RKO (cell line): ENCODE results near the gene HCFC1.
"Not testable (repeated sequence)": the region's sequence is repeated elsewhere in the genome, so short reads cannot be mapped to it uniquely, and the experiment has no call there.

ENCODE experiments used
- DNase-seq: peaks from one replicate; pipeline ENCODE4 v3.0.0-alpha.2; 2016; ENCODE audit warnings: low spot score

The HCFC1 gene

DNA sequence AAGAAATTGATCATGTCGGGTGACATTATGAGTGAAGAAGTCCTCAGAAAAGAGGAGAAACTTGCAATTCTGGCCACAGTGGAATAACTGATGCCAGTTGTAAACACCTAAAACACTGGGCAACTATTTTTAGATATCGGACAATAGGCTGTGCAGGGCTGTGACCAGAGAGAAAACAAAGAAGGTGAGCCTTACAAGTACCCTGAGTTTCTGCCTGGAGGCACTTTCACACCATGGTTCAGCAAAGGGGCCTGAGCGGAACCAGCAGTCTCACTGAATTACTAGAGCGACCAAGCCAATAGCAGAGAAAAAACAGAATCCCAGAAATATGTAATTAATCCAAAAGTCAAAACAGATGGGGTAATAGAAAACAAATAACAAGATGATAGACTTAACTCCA is 36.9 kb upstream of the HCFC1 start:
- no peak for DNase-seq

DNA sequence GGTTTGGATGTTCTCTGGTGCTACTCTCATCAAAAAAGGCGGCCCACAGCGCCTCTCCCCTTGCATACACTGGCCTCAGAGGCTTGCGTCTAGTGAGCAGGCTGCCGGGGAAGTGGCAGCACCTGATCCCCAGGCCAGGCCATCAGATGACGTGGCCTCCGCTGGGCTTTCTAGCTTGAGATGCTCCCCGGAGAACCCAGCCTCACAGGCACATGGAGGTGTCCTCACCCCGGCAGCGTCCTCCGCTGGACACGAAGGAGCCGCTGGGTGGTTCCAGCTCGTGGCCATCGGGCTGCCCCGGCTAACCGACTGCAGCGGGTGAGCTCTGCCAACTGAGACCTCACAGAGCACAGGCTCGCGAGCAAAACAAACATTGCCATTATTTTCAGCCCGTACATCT is 35.3 kb upstream of the HCFC1 start:
- DNase-seq: no peak

- no peak for DNase-seq
Measured at GRCh38 chrX:154004315-154004714, 32.7 kb upstream of the HCFC1 start.

DNA sequence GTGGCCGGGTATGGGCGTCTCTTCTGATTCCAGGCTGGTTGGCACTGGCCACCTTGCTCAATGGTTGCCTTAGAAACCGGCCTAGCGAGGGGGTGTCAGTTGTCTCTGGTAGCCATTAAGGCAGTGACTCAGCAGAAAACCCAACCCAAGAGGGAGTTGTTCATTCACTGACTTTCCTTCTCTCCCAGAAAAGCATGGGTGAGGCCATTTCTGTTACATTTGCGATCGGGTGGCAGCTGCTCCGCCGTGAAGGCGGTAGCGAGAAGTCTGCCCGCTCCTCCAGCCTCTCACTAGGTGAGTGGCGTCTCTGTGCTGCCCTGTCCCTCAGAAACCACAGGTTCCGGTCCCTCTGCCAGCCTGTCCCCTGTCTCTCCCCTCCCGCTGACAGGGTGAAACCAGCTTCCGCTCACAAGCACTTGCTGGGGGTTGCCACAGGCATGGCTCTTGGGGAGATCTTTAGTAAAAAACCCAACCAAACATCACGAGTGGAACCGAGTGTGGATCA is 30.6 kb upstream of the HCFC1 start:
- DNase-seq: no peak

- DNase-seq: no peak
Measured at GRCh38 chrX:154000051-154000450, 28.4 kb upstream of the HCFC1 start.

GRCh38 chrX:153999359-154000037 is 27.9 kb upstream of the HCFC1 start:
- DNase-seq: no peak

DNA sequence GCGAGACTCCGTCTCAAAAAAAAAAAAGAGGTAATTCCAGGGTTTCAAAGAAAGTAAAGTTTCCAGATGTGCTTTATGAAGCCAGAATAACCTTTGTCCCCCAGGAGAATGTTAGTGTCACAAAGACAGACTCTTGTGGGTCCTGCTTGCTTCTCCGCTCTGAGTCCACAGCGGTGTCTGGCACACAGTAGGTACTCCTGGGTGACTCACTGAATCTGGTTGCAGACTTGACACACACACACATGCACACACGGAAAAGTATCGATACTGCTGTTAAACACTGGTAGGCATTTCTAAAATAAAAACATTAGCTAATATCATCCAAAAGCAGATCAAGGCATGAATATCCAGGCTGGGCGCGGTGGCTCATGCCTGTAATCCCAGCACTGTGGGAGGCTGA is 23.9 kb upstream of the HCFC1 start:
- DNase-seq: no peak

GRCh38 chrX:153994398-153994797 is 22.8 kb upstream of the HCFC1 start:
- DNase-seq: not testable (repeated sequence)

GRCh38 chrX:153993978-153994377 is 22.4 kb upstream of the HCFC1 start:
- no peak for DNase-seq

DNA sequence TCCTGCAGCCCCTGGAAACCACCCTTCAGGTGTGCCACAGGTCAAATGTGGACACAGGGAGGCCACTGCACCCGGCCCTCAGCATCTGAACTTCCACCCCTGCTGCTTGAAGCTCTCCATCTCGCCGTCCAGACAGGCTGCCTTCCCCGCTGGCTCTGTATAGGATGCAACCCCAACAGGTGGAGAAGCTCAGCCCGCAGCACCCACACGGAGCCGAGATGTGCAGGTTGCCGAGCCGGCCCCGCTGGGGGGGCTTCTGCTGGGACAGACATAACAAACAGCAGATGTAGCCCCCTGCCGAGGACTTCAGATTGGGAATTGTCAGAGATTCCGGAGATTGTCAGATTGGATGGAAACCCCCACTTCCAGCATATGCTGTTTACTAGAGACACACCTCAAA is 21.5 kb upstream of the HCFC1 start:
- no peak for DNase-seq

DNA sequence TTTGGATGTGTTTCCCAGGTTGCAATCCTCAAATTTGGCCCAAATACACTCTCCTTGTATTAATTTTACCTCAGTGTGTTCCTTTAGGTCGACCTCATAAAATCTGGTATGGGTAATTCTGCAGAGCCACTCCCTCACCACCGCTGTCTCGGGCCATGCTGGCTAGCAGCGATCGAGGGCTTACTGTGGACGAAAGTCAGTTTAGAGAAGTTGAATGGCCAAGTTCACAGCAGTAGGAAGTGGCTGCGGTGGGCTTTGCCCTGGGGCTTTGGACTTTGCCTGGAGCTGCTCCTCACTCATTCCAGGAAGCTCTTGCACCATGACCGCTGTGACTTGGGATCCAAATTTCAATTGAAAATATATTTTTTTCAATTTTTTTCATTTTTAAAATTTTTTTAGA is 20.6 kb upstream of the HCFC1 start:
- DNase-seq: no peak

DNA sequence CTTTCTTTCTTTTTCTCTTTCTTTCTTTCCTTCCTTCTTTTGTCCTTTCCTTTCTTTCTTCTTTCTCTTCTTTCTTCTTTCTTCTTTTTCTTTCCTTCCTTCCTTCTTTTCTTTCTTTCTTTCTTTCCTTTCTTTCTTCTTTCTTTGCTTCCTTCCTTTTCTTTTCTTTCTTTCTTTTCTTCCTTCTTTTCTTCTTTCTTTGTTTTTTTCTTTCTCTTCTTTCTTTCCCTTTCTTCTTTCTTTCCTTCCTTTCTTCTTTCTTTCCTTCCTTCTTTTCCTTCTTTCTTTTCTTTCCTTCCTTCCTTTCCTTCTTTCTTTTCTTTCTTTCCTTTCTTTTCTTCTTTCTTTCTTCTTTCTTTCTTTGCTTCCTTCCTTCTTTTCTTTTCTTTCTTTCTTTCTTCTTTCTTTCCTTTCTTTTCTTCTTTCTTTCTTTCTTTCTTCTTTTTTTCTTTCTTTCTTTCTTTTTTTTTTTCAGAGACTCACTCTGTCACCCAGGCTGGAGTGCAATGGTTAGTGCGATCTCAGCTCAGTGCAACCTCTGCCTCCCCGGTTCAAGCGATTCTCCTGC is 19.5 kb upstream of the HCFC1 start:
- no peak for DNase-seq

DNA sequence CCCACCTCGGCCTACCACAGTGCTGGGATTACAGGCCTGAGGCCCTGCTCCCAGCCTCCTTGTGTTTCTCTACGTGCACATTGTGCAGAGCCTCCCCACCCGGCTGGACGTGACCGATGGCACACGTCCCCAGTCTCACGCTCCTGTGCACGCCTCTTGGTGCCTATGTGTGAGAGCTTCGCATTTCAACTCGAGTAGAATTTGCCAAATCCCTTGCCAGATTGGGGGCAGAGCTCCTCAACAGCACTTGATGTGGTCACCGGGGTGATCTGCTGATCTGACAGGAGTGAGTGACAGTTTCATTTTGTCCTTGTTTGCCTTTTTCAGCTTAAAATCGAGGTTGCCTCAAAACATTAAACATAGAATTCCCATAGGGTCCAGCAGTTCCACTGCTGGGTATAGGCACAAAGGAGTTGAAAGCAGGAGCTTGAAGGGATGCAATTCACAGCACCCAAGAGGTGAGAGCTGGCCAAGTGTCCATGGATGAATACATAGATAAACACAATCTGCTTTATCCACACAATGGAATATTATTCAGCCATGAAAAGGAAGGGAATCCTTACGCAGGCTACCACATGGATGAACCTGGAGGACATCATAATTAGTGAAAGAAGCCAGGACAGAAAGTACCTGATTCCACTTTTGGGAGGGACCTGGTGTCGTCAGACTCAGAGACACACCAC is 18.5 kb upstream of the HCFC1 start:
- no peak for DNase-seq

DNA sequence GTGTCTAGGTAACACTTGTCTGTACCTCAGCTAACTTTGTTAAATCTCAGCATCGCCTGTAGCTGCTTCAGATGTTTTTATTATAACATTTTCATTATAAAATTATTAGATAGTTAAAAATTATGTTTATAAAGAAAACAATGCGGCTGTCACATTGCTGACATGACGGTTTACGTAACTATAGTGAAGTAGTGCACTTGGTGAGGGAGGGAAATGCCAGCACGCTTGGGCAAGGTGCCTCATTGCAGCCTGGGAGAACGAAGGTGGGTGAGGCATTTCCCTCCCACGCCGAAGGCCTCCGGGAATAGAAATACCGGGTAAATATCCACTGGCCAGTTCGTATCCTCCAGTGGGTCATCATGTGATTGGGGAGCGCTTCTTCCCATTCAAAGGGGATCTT is 16.9 kb upstream of the HCFC1 start:
- DNase-seq: no peak

DNA sequence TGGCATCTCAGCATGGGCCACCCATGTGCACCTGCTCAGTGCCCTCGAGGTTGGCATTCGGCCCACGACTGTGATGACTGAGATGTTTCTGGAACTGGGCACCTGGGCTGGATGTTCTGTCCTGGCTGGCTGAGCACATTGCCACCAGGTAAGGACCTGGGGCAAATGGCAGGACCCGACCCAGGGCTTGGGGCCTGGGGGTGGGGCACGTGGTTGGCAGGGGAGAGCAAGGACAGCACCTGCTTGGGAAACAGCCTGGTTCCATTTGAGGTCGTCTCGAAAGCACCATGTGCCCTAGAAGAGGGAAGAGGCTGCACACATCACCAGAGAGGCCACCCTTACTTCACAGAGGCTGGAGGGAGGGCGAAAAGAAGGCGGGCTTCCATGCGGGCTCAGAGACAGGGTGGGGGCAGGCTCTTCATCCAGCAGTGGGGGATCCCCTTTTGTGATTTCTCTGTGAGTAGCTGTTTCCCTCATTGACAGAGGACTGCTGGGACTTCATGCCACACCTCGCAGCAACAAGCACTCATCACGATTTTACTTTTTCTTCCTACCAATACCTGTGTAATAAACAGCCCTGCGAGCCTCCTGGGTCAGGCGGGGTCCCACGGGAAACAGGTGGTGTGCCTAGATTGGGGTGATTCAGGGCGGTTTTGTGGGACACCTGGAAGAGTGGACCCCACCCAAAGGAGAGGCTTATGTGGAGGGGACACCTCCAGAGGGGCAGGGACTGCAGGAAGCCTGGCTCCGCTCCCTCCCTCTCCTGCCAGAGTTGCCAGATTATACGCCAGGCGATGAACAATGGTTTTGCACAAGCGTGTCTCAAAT is 12.9 kb upstream of the HCFC1 start:
- no peak for DNase-seq

- DNase-seq: no peak
Measured at GRCh38 chrX:153983321-153983801, 11.7 kb upstream of the HCFC1 start.

DNA sequence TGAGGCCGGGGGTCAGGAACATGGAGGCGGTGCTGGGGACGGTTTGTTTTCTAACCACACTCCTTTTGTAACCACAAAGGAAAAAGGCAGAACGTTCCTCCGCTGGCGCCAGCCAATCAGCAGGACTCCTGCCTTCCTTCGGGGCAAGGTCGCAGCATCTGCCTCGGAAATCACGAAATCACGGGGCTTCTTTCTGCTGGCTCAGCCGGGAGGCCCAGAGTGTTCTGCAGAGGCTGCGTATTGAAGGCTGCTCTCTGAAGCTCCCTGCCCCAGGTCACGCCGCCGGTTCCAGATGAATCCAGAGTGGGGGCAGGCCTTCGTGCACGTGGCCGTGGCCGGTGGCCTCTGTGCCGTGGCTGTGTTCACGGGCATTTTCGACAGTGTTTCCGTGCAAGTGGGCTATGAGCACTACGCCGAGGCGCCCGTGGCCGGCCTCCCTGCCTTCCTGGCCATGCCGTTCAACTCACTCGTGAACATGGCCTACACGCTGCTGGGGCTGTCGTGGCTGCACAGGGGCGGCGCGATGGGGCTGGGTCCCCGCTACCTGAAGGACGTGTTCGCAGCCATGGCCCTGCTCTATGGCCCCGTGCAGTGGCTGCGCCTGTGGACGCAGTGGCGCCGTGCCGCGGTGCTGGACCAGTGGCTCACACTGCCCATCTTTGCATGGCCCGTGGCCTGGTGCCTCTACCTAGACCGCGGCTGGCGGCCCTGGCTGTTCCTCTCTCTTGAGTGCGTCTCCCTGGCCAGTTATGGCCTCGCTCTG is 10.3 kb upstream of the HCFC1 start:
- DNase-seq: no peak

DNA sequence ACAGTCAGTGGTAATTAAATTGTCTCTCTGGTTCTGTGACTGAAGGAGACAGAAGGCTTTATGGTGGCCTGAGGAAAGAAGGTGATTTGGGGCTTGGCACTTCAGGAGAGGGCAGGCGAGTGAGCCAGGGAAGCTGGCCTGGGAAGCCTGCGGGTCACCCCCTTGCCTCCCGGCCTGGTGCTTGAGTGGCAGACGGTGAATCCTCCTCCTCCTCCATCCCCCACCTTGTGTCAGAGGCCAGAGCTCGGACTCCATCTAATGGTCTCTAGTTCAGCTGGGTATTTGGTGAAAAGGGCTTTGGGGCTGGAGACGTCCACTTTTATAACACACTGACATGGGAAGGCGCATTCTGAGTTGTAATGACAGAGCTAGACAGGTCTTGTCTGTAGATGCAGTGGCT is 9.6 kb upstream of the HCFC1 start:
- DNase-seq: no peak

DNA sequence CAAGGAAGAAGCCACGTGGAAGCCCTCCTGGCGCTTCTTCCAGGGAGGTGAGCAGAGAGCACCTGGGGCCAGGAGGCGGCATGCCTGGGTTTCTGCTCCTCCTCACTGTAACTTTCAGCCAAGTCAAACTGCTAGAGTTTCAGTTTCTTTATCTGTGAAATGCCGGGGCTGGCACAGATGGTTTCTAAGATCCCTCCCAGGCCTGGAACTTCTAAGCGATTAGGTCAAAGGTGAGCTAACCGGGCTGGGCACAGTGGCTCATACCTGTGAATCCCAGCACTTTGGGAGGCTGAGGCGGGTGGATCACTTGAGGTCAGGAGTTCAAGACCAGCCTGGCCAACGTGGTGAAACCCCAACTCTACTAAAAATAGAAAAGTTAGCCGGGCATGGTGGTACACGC is 8.8 kb upstream of the HCFC1 start:
- DNase-seq: not testable (repeated sequence)

DNA sequence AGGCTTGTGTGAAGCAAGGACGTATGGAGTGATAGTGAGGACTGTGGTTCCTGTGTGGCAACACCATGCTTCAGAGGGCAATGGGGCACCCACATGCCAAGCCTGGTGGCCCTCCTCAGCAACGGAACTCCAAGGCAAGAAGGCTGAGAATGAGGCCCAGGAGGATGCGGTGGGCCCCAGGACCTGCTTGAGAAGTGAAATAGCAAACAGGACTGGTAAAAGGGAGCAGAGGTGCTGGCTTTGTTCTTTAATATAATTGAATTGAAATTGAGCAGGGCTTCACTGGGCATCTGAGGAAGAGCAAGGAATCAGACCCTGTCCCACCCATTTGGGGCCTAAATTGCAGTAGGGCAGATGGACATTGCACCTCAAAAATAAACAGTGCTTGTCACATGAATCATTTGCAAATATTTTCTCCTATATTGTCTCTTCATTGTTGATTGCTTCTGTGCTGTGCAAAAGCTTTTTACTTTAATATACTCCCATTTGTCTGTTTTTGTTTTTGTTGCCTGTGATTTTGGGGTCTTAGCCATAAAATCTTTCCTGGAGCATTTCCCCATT is 3.2 kb upstream of the HCFC1 start:
- no peak for DNase-seq

DNA sequence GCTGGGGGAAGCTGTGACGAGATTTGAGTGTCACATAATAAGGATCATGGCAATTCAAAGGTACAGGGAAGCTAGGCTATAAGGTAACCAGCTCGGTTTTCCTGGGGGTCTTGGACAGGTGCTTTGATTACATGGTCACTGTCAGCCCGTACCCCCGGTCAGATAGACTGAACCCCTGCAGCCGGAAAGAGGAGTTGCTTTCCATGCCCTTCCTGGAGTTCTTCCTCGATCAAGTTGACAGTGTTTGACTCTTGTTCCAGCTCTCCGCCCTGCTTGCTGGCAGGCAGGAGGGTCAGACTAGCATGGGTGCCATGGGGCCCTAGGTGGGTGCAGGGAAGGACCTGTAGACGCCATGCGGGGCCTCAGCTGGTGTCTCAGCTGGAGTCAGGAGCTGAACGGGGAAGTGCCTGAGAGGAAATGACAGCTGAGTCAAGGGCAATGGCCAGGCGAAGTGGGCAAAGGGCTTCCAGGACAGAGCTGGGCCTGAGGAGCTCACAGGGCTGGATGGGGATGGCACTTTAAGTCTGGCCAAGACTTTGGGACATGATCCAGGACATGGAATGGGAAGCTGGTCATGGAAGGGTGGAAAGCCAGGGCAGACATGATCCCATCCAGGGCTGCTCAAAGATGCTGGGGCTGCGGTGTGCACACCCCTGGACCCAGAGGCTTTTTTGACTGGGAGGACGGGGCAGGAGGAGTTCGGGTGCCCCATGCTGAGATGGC is 2.5 kb upstream of the HCFC1 start:
- DNase-seq: no peak
